Panc1 (cell line): ENCODE data around the gene DHRS12. TPM values are rescaled to one million over a fixed set of nuclear protein-coding genes. Genes with fewer than 3 reads are reported as not detected.

ENCODE experiments used
- ATAC-seq: fragments of 200-7000 bp; cut with Tn5 transposase; 2 replicates; pipeline ENCODE4 v1.9.1; 2020; ENCODE audit warnings: mild to moderate bottlenecking, moderate library complexity
- BruUV-seq: library from RNA; stranded (reverse); fragments of 400-500 nt; replicated peaks from 2 replicates; lab custom pipeline; 2021; lab: Mats Ljungman, UMichigan
- CTCF ChIA-PET: fragments of 300-600 bp; sonication (Branson Sonifier 250); formaldehyde crosslinking; loops from one replicate; lab custom pipeline; 2022; ENCODE audit warnings: antibody characterized with exemption; lab: Charles Lee
- POLR2A ChIA-PET: fragments of 300-600 bp; sonication (Branson Sonifier 250); formaldehyde crosslinking; loops from one replicate; lab custom pipeline; 2022; ENCODE audit warnings: antibody characterized with exemption; lab: Charles Lee
- DNase-seq: peaks from one replicate; pipeline ENCODE4 v3.0.0-alpha.2; 2010; ENCODE audit warnings: low read depth, low spot score
- H3K27ac ChIP-seq: 2 replicates; pipeline ENCODE4 v1.5.1; 2011; ENCODE audit warnings: mild to moderate bottlenecking, low read length, inconsistent platforms
- H3K27me3 ChIP-seq: fragments of 200-500 bp; sonication (Bioruptor generic); 2 replicates; pipeline ENCODE4 v1.6.0; 2014; ENCODE audit warnings: low read length, inconsistent platforms; ENCODE audit not compliant: control insufficient read depth, insufficient read depth
- H3K36me3 ChIP-seq: fragments of 200-500 bp; sonication (Bioruptor generic); 2 replicates; pipeline ENCODE4 v1.5.1; 2014; ENCODE audit warnings: inconsistent platforms, mild to moderate bottlenecking, low read length, moderate library complexity; ENCODE audit not compliant: control insufficient read depth, insufficient read depth
- H3K4me1 ChIP-seq: 2 replicates; pipeline ENCODE4 v1.5.1; 2011; ENCODE audit warnings: inconsistent platforms, mild to moderate bottlenecking, low read length, moderate library complexity; ENCODE audit not compliant: control insufficient read depth, insufficient read depth
- H3K4me3 ChIP-seq, 2 experiments: 2 replicates each; pipeline ENCODE4 v1.5.1; 2011 to 2012; ENCODE audit warnings: low read depth in 2 of 2, low read length in 2 of 2, mild to moderate bottlenecking in 2 of 2, inconsistent platforms in 1 of 2, moderate library complexity in 1 of 2
- H3K9me3 ChIP-seq: fragments of 200-500 bp; sonication (Bioruptor generic); 2 replicates; pipeline ENCODE4 v1.5.1; 2014; ENCODE audit warnings: low read depth, mild to moderate bottlenecking, inconsistent platforms, low read length, moderate library complexity; ENCODE audit not compliant: control insufficient read depth, insufficient read depth
- POLR2AphosphoS5 ChIP-seq: IDR thresholded peaks from 2 replicates; pipeline ENCODE4 v1.6.1; 2012; ENCODE audit warnings: mild to moderate bottlenecking, low read depth, low read length, moderate library complexity
- SIN3A ChIP-seq: IDR thresholded peaks from 2 replicates; pipeline ENCODE4 v1.6.1; 2012; ENCODE audit warnings: low read depth, mild to moderate bottlenecking, low read length, moderate library complexity, borderline replicate concordance; ENCODE audit not compliant: insufficient read depth
- TCF7L2 ChIP-seq: IDR thresholded peaks from 2 replicates; pipeline ENCODE4 v1.6.1; 2011; ENCODE audit warnings: mild to moderate bottlenecking, low read depth, low read length, inconsistent platforms
- in situ Hi-C: cut with HindIII; loops from 2 replicates; pipeline ENCODE4 v1.10.0; 2016; ENCODE audit warnings: low sequenced_read_pairs, low pct_unique_long_range_greater_than_20kb
- intact Hi-C: fragments of 100-400 bp; cut with micrococcal nuclease; formaldehyde crosslinking; loops from one replicate; pipeline ENCODE4 v1.10.0; 2022; ENCODE audit not compliant: unreplicated experiment
- total RNA-seq: library from RNA; stranded (reverse); gene quantifications from one replicate; pipeline ENCODE4 v1.2.1, GENCODE V29; 2021; ENCODE audit not compliant: unreplicated experiment
- TF ChIP-seq, protein P1 (sequence below): fragments of 450-650 bp; IDR thresholded peaks from 2 replicates; pipeline ENCODE4 v1.5.1; 2017; ENCODE audit warnings: mild to moderate bottlenecking
- TF ChIP-seq, protein P2 (sequence below), 2 experiments: IDR thresholded peaks; 2 replicates each; pipeline ENCODE4 v1.6.1; 2011 to 2012; ENCODE audit warnings: low read depth in 2 of 2, control low read depth in 1 of 2, low read length in 1 of 2, mild to moderate bottlenecking in 1 of 2, moderate library complexity in 1 of 2; ENCODE audit not compliant: insufficient read depth in 1 of 2

DHRS12 gene
- total RNA-seq, 1 experiment from 2014 or later: 10.7 TPM

- no peak for DNase-seq
- ChIA-PET POLR2A (no interaction called here), CTCF (no interaction called here)
- Histone ChIP-seq H3K4me3 (no peak overlapping the region), H3K4me1 (no peaks in the 10 kb centered on the region), H3K36me3 (no peaks in the 10 kb centered on the region), H3K9me3 (no peaks in the 10 kb centered on the region), H3K27ac (no peak overlapping the region), H3K27me3 (no peaks in the 10 kb centered on the region)
- TF ChIP-seq SIN3A (no peak), TCF7L2 (no peak), POLR2AphosphoS5 (no peak)
- TF ChIP-seq, protein P1, sequence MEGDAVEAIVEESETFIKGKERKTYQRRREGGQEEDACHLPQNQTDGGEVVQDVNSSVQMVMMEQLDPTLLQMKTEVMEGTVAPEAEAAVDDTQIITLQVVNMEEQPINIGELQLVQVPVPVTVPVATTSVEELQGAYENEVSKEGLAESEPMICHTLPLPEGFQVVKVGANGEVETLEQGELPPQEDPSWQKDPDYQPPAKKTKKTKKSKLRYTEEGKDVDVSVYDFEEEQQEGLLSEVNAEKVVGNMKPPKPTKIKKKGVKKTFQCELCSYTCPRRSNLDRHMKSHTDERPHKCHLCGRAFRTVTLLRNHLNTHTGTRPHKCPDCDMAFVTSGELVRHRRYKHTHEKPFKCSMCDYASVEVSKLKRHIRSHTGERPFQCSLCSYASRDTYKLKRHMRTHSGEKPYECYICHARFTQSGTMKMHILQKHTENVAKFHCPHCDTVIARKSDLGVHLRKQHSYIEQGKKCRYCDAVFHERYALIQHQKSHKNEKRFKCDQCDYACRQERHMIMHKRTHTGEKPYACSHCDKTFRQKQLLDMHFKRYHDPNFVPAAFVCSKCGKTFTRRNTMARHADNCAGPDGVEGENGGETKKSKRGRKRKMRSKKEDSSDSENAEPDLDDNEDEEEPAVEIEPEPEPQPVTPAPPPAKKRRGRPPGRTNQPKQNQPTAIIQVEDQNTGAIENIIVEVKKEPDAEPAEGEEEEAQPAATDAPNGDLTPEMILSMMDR: no peak
- TF ChIP-seq, protein P2, sequence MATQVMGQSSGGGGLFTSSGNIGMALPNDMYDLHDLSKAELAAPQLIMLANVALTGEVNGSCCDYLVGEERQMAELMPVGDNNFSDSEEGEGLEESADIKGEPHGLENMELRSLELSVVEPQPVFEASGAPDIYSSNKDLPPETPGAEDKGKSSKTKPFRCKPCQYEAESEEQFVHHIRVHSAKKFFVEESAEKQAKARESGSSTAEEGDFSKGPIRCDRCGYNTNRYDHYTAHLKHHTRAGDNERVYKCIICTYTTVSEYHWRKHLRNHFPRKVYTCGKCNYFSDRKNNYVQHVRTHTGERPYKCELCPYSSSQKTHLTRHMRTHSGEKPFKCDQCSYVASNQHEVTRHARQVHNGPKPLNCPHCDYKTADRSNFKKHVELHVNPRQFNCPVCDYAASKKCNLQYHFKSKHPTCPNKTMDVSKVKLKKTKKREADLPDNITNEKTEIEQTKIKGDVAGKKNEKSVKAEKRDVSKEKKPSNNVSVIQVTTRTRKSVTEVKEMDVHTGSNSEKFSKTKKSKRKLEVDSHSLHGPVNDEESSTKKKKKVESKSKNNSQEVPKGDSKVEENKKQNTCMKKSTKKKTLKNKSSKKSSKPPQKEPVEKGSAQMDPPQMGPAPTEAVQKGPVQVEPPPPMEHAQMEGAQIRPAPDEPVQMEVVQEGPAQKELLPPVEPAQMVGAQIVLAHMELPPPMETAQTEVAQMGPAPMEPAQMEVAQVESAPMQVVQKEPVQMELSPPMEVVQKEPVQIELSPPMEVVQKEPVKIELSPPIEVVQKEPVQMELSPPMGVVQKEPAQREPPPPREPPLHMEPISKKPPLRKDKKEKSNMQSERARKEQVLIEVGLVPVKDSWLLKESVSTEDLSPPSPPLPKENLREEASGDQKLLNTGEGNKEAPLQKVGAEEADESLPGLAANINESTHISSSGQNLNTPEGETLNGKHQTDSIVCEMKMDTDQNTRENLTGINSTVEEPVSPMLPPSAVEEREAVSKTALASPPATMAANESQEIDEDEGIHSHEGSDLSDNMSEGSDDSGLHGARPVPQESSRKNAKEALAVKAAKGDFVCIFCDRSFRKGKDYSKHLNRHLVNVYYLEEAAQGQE (IDR thresholded peaks at IDR 0.05; ENCODE audit: insufficient read depth in 1 of 2, low read depth in 2 of 2, low read length in 1 of 2): no peak
- in situ Hi-C loops (no loop called here), intact Hi-C loops (no loop called here)
- ATAC-seq: no peak
- no TSS peak for BruUV-seq
Measured at GRCh38 chr13:51786425-51787265, 17.3 kb downstream of the DHRS12 start.

GRCh38 chr13:51785712-51786424, 18.1 kb downstream of the DHRS12 start:
- DNase-seq: no peak
- ChIA-PET CTCF (no interaction called here), POLR2A (no interaction called here)
- H3K4me3 ChIP-seq: no peak overlapping the region
- intact Hi-C loops (no loop called here), in situ Hi-C loops (no loop called here)
- H3K27ac ChIP-seq: no peak overlapping the region
- no peaks in the 10 kb centered on the region for H3K4me1 ChIP-seq
- no TSS peak for BruUV-seq
- H3K9me3 ChIP-seq: no peaks in the 10 kb centered on the region
- H3K36me3 ChIP-seq: no peaks in the 10 kb centered on the region
- no peak for ATAC-seq
- H3K27me3 ChIP-seq: no peaks in the 10 kb centered on the region
- TF ChIP-seq POLR2AphosphoS5: no peak

- Histone ChIP-seq H3K27ac (no peak overlapping the region), H3K4me3 (no peak overlapping the region), H3K36me3 (no peaks in the 10 kb centered on the region), H3K9me3 (no peaks in the 10 kb centered on the region), H3K4me1 (no peaks in the 10 kb centered on the region), H3K27me3 (no peaks in the 10 kb centered on the region)
- DNase-seq (no peak), ATAC-seq (no peak)
- BruUV-seq: no TSS peak
- intact Hi-C loops: no loop called here
- in situ Hi-C loops: no loop called here
- POLR2A ChIA-PET: no interaction called here
- CTCF ChIA-PET: no interaction called here
- TF ChIP-seq TCF7L2 (no peak), SIN3A (no peak), POLR2AphosphoS5 (no peak)
- TF ChIP-seq, protein P1: no peak
- TF ChIP-seq, protein P2 (IDR thresholded peaks at IDR 0.05; ENCODE audit: insufficient read depth in 1 of 2, low read depth in 2 of 2, low read length in 1 of 2): no peak
Measured at GRCh38 chr13:51784097-51784496, 19.9 kb downstream of the DHRS12 start.
